ENCODE data around the gene OPN4. TPM values are rescaled to one million over a fixed set of nuclear protein-coding genes. Genes with fewer than 3 reads are reported as not detected.
"Not testable (repeated sequence)": the region's sequence is repeated elsewhere in the genome, so short reads cannot be mapped to it uniquely, and the experiment has no call there.

Gene OPN4
- total and polyA plus RNA-seq, 9 donors = 0.08 TPM; not detected in 8

DNA sequence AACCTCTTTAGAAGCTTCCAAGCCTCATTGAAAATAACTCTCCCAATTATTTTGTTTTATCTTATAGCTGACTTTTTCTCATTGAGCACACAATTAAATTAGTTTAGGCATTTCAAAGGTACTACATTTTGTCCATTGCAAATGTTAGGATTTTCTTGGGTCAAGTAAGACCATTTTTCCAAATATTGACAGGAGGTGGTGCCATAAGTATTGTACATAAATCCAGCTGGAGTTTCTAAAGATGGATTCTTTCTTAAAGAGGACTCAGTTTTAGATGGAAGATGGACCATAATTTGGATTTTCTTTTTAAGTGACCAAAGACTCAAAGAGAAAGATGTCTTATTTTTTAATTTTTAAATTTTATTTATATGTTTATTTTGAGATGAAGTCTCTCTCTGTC lies 12.3 kb upstream of the OPN4 start:
- Histone ChIP-seq H3K36me3 (no peaks in the 10 kb centered on the region), H3K27me3 (no peaks in the 10 kb centered on the region), H3K9me3 (no peaks in the 10 kb centered on the region), H3K4me1 (ENCODE audit: insufficient read depth) (no peaks in the 10 kb centered on the region), H3K4me3 (no peak overlapping the region), H3K27ac (no peak overlapping the region)
- DNase-seq = no peak
- intact Hi-C loops (cut with DNase I) = no loop called here
- TF ChIP-seq CTCF (IDR thresholded peaks at IDR 0.05) (no peak), POLR2A (IDR thresholded peaks at IDR 0.05) (no peak), EP300 (IDR thresholded peaks at IDR 0.05) (no peak)

- Histone ChIP-seq H3K9me3 (no peaks in the 10 kb centered on the region), H3K4me3 (no peak overlapping the region), H3K27me3 (no peaks in the 10 kb centered on the region), H3K36me3 (no peaks in the 10 kb centered on the region), H3K4me1 (ENCODE audit: insufficient read depth) (no peaks in the 10 kb centered on the region), H3K27ac (no peak overlapping the region)
- no peak for DNase-seq
- WGBS, 3 donors = 67 to 81% (median 77%) methylated on average over 5 of the region's 5 CpGs
- TF ChIP-seq POLR2A (IDR thresholded peaks at IDR 0.05) = no peak
- no peak for TF ChIP-seq EP300 (IDR thresholded peaks at IDR 0.05)
- no peak for TF ChIP-seq CTCF (IDR thresholded peaks at IDR 0.05)
- intact Hi-C loops (cut with DNase I) = no loop called here
Observed at GRCh38 chr10:86642499-86642898, 11.8 kb upstream of the OPN4 start.

GRCh38 chr10:86644152-86644793 lies 10.1 kb upstream of the OPN4 start:
- no peaks in the 10 kb centered on the region for H3K9me3 ChIP-seq
- H3K27me3 ChIP-seq = no peaks in the 10 kb centered on the region
- no peaks in the 10 kb centered on the region for H3K36me3 ChIP-seq
- no peak for DNase-seq
- intact Hi-C loops (cut with DNase I) = no loop called here
- 81 to 88% (median 86%) methylated on average over 5 of the region's 5 CpGs for WGBS, 3 donors
- H3K4me1 ChIP-seq (ENCODE audit: insufficient read depth) = peaks cover 6% of the 10 kb centered on the region
- no peak overlapping the region for H3K27ac ChIP-seq
- no peak for TF ChIP-seq CTCF (IDR thresholded peaks at IDR 0.05)
- no peak for TF ChIP-seq POLR2A (IDR thresholded peaks at IDR 0.05)
- TF ChIP-seq EP300 (IDR thresholded peaks at IDR 0.05) = no peak
- no peak overlapping the region for H3K4me3 ChIP-seq

DNA sequence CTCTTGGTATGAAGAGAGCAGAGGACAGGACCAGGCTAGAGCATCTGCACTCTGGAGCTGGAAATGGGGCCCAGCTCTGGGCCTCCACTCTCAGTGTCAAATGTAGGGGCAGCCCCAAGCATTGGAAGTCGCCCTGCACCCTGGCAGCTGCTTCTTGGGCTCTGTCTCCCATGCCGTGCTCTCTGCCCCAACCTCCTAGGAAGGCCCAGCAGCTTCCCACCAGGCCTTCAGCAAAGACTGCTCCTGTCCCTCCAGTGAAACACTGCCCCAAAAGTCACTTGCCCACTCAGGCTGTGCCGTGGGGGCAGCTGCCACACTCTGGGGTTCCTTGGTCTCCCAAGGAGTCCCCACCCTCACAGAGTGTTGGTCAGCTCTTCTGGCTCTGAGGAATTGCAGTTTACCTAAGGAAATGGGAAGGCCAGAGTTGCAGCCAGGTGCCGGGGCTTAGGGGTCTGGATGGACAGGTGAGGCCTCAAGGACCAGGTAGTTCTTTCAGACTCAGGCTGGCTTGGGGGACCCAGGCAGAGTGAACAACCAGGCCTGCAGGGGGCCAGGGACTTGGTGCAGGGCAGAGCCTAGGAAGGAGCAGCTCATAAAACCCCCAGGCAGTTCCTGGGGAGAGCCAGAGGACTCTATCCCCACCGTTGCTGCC lies 9.4 kb upstream of the OPN4 start:
- no peak for DNase-seq
- no peak overlapping the region for H3K27ac ChIP-seq
- intact Hi-C loops (cut with DNase I) = no loop called here

GRCh38 chr10:86645621-86646165 lies 8.7 kb upstream of the OPN4 start:
- intact Hi-C loops (cut with DNase I); H3K36me3 ChIP-seq; H3K4me3 ChIP-seq; H3K9me3 ChIP-seq; DNase-seq; H3K27me3 ChIP-seq; H3K27ac ChIP-seq: not testable (repeated sequence)
- peaks cover 10% of the 10 kb centered on the region for H3K4me1 ChIP-seq (ENCODE audit: insufficient read depth)
- 94 to 98% (median 97%) methylated on average over 5 of the region's 5 CpGs for WGBS, 3 donors

More for the DNA sequence above, 9.4 kb upstream of the OPN4 start:
- TF ChIP-seq CTCF (IDR thresholded peaks at IDR 0.05) (no peak), EP300 (IDR thresholded peaks at IDR 0.05) (no peak), POLR2A (IDR thresholded peaks at IDR 0.05) (no peak)
- WGBS, 3 donors = 92 to 97% (median 92%) methylated on average over 5 of the region's 5 CpGs
- Histone ChIP-seq H3K4me3 (no peak overlapping the region), H3K9me3 (no peaks in the 10 kb centered on the region), H3K4me1 (ENCODE audit: insufficient read depth) (peaks cover 10% of the 10 kb centered on the region), H3K36me3 (no peaks in the 10 kb centered on the region), H3K27me3 (no peaks in the 10 kb centered on the region)

Measured in ovary (tissue), 9 donors.